ENCODE results near the gene GON4L. TPM values are rescaled to one million over a fixed set of nuclear protein-coding genes. Genes with fewer than 3 reads are reported as not detected.
"Not testable (repeated sequence)": the region's sequence is repeated elsewhere in the genome, so short reads cannot be mapped to it uniquely, and the experiment has no call there.

The GON4L gene
- total RNA-seq, 1 donor from 2014 or later: 90.6 TPM

DNA sequence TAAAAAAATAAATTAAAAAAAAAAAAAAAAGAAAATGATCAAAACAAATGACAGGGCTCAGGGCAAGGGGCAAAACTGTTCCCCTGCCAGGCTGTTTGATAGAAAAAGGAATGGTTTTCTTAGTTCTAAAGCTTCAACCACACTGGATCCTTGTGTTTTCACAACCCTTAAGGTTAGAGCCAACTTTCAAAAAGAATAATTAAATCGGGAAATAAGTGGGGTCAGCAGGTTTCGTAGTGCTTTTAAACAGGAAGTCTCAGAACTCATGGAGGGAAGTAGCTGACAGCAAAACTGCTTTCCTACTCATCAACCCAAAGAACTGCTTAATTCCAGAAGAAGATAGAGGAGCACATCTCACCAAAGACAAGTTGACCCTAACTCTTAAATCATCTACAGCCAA lies 155.3 kb downstream of the GON4L start:
- intact Hi-C loops (cut with micrococcal nuclease): not testable (repeated sequence)

Other genes starting within 250 kb of the GON4L start
- gene MSTO1, start 247.0 kb downstream of the GON4L start, total RNA-seq: 76.0 and 82.4 TPM in 2 replicates
- gene YY1AP1, start 168.4 kb downstream of the GON4L start, total RNA-seq: 81.0 and 82.8 TPM in 2 replicates
- gene DAP3, start 168.1 kb downstream of the GON4L start, total RNA-seq: 156 and 158 TPM in 2 replicates
- gene SYT11, start 2.4 kb upstream of the GON4L start, total RNA-seq: 38.3 and 38.8 TPM in 2 replicates
- gene RIT1, start 54.1 kb upstream of the GON4L start, total RNA-seq: 27.5 and 33.1 TPM in 2 replicates
- 67.8 and 70.6 TPM in 2 replicates for gene KHDC4, start 77.2 kb upstream of the GON4L start, total RNA-seq
- gene RXFP4, start 84.4 kb upstream of the GON4L start, total RNA-seq: not detected in 2 replicates
- gene ARHGEF2, start 121.3 kb upstream of the GON4L start, total RNA-seq: 181 and 188 TPM in 2 replicates
- gene SSR2, start 163.7 kb upstream of the GON4L start, total RNA-seq: 278 and 281 TPM in 2 replicates
- gene UBQLN4, start 196.6 kb upstream of the GON4L start, total RNA-seq: 39.0 and 40.6 TPM in 2 replicates
- 62.0 and 62.1 TPM in 2 replicates for gene LAMTOR2, start 197.6 kb upstream of the GON4L start, total RNA-seq
- gene RAB25, start 203.9 kb upstream of the GON4L start, total RNA-seq: 0.56 TPM in 1 of 2 replicates, not detected in the other
- gene MEX3A, start 225.3 kb upstream of the GON4L start, total RNA-seq: 0.07 TPM in 1 of 2 replicates, not detected in the other

All from T-helper 1 cell treated with Interleukin-12 subunit alpha and Interleukin-12 subunit beta and Interleukin-4 antibody, amounts not matched to agents 30 ng/mL and 1 ng/mL, for 36 hours (primary cell).